IPS-18a (cell line): ENCODE data around the gene RYR3.

Experiments used
- H3K27ac ChIP-seq: one replicate; pipeline ENCODE4 v1.5.1; 2013; ENCODE audit warnings: low read length
- H3K27me3 ChIP-seq: one replicate; pipeline ENCODE4 v1.6.1; 2013; ENCODE audit warnings: mild to moderate bottlenecking, low read length; ENCODE audit not compliant: control insufficient read depth, insufficient read depth
- H3K36me3 ChIP-seq: one replicate; pipeline ENCODE4 v1.6.1; 2013; ENCODE audit warnings: low read depth, low read length; ENCODE audit not compliant: control insufficient read depth
- H3K4me1 ChIP-seq: one replicate; pipeline ENCODE4 v1.6.1; 2013; ENCODE audit warnings: low read depth, low read length; ENCODE audit not compliant: control insufficient read depth
- H3K4me3 ChIP-seq: one replicate; pipeline ENCODE4 v1.5.1; 2013; ENCODE audit warnings: low read length
- H3K9ac ChIP-seq: one replicate; pipeline ENCODE4 v1.6.1; 2013; ENCODE audit warnings: mild to moderate bottlenecking, low read length, moderate library complexity
- H3K9me3 ChIP-seq: one replicate; pipeline ENCODE4 v1.6.1; 2013; ENCODE audit warnings: low read depth, low read length; ENCODE audit not compliant: control insufficient read depth

RYR3 gene

DNA sequence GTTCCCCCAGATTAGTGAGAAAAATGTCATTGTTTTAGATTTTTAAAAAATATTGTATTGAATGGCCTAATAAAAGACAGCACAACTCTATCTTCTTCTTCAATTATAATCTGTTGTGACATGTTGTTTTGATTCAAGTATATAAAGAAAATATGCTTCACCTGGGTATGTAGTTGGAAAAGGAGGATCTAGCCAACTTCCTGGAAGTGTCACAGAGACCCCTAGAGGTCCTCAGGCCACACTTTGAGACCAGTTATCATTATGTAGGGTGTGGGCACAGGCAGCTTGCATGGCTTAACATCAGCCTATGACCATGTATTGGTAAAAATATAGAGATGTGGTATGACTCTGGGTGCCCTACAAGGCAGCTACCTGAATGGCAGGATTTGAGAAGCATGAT, 14.7 kb upstream of the RYR3 start:
- no peak overlapping the region for H3K9ac ChIP-seq
- H3K4me1 ChIP-seq = no peaks in the 10 kb centered on the region
- no peak overlapping the region for H3K4me3 ChIP-seq
- H3K27me3 ChIP-seq = no peaks in the 10 kb centered on the region
- no peak overlapping the region for H3K27ac ChIP-seq
- no peaks in the 10 kb centered on the region for H3K9me3 ChIP-seq
- no peaks in the 10 kb centered on the region for H3K36me3 ChIP-seq

DNA sequence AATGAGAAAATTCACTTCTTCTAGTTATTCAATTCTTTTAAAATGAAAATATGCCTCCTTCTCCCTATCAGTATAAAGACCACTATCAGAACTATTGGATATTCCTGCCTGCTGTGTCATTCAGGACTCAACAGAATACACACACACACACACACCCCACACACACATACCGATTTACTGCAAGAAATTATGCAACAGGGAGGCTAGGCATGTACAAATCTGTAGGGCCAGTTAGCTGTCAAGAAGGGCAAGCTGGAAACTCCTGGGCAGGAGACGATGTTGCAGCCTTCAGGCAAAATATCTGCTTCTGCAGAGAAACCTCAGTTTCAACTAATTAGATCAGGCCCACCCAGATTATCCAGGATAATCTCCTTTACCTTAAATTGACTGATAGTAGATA, 13.9 kb upstream of the RYR3 start:
- H3K4me1 ChIP-seq = no peaks in the 10 kb centered on the region

DNA sequence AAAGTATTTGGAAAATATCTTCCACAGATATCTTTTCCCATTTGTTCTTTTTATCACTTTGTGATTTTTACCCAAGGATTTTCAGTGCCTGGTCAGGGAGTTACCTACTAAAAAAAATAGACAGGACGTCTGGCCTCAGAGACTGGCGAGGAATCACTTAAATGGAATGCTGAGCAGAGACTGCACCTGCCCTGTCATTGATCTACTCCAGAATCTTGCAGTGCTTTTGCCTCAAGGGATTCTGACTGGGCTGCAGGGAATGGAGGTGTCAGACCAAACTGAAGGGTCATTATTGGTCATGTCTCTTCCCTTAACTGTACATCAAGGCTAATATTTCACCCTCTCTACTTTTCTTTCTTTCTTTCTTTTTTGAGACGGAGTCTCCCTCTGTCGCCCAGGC, 12.1 kb upstream of the RYR3 start:
- no peaks in the 10 kb centered on the region for H3K27me3 ChIP-seq
- no peak overlapping the region for H3K27ac ChIP-seq
- no peaks in the 10 kb centered on the region for H3K9me3 ChIP-seq
- no peak overlapping the region for H3K9ac ChIP-seq
- H3K4me3 ChIP-seq = no peak overlapping the region
- no peaks in the 10 kb centered on the region for H3K4me1 ChIP-seq
- H3K36me3 ChIP-seq = no peaks in the 10 kb centered on the region

More for the DNA sequence above, 13.9 kb upstream of the RYR3 start:
- Histone ChIP-seq H3K36me3 (no peaks in the 10 kb centered on the region), H3K27ac (no peak overlapping the region), H3K9me3 (no peaks in the 10 kb centered on the region), H3K4me3 (no peak overlapping the region), H3K9ac (no peak overlapping the region), H3K27me3 (no peaks in the 10 kb centered on the region)

DNA sequence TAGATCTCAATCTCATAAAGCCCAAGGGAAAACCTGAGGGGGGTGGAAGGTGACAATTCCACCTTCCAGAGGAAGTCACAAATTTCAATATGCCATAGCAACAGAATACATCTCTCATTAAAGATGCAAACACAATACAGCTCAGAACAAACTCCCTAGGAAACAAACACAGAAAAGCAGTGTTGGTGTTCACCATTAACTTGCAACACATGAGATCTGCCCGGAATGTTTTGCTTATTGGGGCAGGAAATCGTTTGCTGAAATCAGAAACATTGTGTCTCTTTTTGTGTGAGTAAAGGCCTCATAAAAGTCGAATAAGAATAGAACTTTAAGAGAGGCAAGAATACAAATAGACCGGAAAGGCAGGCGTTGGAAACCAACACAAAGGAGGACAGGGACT, 5.8 kb upstream of the RYR3 start:
- no peaks in the 10 kb centered on the region for H3K9me3 ChIP-seq
- H3K36me3 ChIP-seq = no peaks in the 10 kb centered on the region
- peaks cover 4% of the 10 kb centered on the region for H3K4me1 ChIP-seq
- H3K4me3 ChIP-seq = no peak overlapping the region
- H3K9ac ChIP-seq = no peak overlapping the region
- no peak overlapping the region for H3K27ac ChIP-seq
- H3K27me3 ChIP-seq = peaks cover 10% of the 10 kb centered on the region

DNA sequence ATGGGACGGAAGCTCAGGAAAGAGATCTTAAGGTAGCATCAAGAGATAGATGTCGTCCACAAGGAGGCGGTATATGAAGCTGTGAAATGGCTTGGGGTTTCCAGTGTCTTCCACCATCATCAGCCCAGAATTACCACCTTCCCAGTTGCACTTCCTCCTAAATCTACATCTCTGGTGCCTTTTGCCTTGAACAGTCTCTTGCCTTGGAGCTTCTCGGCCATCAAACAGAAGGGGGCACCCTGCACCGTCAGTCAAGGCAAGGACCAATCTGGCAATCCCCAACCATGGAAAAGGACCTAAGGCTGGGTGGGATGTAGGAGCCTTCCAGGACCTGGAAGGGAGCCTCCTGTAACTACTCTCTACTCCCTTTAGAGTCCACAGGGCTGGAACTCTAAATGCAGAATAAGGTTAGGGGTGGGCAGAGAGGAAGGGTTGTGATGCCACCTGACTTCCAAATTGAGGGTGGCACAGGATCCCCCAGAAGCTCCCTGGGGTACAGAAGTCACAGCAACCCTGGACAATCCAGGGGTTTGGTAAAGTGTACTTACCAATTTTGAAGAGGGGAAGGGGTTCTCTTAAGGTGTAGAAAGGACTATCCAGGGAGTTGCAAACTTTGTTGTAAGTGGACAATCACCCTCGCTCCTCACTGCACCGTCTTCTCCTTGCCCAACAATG, 1.0 kb upstream of the RYR3 start:
- Histone ChIP-seq H3K27me3 (peaks cover 52% of the 10 kb centered on the region), H3K27ac (no peak overlapping the region), H3K9ac (no peak overlapping the region), H3K4me3 (peak overlapping the region; percentile 60), H3K9me3 (no peaks in the 10 kb centered on the region), H3K36me3 (no peaks in the 10 kb centered on the region), H3K4me1 (peaks cover 3% of the 10 kb centered on the region)

DNA sequence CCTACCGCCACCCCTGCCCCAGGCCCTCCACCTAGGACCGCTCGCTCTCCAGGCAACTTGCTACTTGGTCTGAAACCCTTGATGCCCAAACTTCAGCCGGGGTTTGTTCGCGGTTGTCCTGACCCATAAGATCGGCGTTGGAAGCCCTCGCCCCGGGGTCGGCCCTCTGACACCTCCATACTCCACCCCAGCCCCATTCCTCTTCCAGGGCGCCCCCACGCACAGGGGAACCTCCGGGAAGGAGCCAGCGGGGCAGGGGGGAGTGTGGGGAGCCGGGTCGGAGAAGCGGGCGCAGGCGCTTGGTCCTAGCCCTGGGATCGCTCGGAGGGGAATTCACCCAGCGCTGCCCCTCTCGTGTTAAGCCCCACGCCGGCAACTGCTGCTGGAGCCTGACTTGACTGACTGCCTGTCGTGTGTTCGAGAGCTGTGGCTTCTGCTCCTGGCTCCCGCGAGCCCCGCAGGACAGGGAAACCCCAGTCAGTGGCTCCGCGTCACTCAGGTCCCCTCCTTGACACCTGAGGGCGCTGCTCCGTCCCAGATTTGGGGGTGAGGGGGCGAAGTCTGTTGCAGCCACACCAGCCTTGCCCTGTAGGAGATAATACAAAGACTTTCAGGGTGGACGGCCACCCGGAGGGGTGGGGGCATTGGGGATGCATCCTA, 675 bp downstream of the RYR3 start:
- H3K9me3 ChIP-seq = no peaks in the 10 kb centered on the region
- peak overlapping the region; percentile 60 for H3K4me3 ChIP-seq
- no peak overlapping the region for H3K27ac ChIP-seq
- H3K27me3 ChIP-seq = peaks cover 52% of the 10 kb centered on the region
- peak overlapping the region; percentile 8 for H3K9ac ChIP-seq
- H3K36me3 ChIP-seq = no peaks in the 10 kb centered on the region
- H3K4me1 ChIP-seq = peaks cover 6% of the 10 kb centered on the region

DNA sequence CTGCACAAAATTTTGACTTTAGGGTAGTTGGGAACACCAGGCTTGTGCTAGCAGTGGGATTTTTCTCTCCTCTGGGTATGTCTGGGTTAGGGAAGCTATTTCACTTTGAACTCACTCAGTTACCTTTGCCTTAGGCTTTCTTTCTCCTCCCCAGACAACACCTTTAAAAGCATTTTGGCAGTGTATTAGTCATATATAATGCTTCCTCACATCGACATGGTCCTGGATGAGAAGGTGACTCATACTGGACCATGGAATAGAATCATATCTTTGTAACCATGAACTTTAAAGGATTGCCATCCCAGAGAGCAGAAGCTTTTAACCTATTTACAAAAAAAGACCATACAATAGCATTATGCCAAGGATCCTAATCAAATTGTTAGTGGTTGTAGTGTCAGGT, 2.7 kb downstream of the RYR3 start:
- no peaks in the 10 kb centered on the region for H3K36me3 ChIP-seq
- no peak overlapping the region for H3K9ac ChIP-seq
- H3K9me3 ChIP-seq = no peaks in the 10 kb centered on the region
- no peak overlapping the region for H3K4me3 ChIP-seq
- peaks cover 6% of the 10 kb centered on the region for H3K4me1 ChIP-seq
- H3K27me3 ChIP-seq = peaks cover 52% of the 10 kb centered on the region
- no peak overlapping the region for H3K27ac ChIP-seq

DNA sequence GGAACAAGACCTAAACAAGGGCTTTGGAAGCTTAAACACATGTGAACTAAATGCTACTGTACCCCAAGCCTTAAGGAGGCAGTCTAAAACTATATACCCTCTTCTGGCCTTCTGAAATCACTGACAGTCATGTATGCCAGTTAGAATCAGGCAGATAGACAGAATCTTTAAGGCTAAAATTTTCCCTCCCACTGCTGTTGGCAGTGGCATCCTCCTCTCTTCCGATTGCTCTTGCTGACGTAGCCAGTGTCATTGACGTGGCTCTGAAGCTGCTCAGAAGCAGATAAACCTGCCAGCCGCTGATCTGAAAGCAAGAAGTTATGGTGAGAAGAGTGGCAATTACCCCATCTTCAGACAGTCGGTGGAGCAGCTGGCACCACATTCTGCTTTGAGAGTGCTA, 3.3 kb downstream of the RYR3 start:
- Histone ChIP-seq H3K27ac (no peak overlapping the region), H3K27me3 (peaks cover 51% of the 10 kb centered on the region), H3K9ac (no peak overlapping the region), H3K4me3 (no peak overlapping the region), H3K4me1 (peaks cover 6% of the 10 kb centered on the region), H3K9me3 (no peaks in the 10 kb centered on the region), H3K36me3 (no peaks in the 10 kb centered on the region)

DNA sequence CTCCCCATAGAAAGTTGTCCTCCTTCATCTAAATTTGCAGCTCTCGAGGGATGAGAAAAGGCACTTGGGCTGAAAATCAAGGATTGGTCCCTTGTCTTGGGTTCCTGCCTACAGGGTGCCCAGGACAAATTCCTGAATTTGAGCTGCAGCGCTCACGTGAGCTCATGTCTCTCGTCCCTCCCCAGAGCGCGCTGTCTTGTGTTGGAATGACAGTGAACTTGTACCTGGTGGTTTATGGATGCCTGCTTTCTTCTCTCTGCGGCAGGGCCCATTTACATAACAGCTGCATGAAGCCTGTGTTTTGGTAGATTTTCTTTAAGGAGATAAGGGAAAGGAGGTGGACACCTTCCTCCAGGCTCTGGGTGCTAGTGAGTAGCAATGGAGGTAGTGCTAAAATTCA, 4.3 kb downstream of the RYR3 start:
- no peak overlapping the region for H3K27ac ChIP-seq
- H3K27me3 ChIP-seq = peaks cover 41% of the 10 kb centered on the region
- no peak overlapping the region for H3K9ac ChIP-seq
- no peaks in the 10 kb centered on the region for H3K9me3 ChIP-seq
- no peaks in the 10 kb centered on the region for H3K36me3 ChIP-seq
- H3K4me1 ChIP-seq = peaks cover 6% of the 10 kb centered on the region
- H3K4me3 ChIP-seq = no peak overlapping the region

DNA sequence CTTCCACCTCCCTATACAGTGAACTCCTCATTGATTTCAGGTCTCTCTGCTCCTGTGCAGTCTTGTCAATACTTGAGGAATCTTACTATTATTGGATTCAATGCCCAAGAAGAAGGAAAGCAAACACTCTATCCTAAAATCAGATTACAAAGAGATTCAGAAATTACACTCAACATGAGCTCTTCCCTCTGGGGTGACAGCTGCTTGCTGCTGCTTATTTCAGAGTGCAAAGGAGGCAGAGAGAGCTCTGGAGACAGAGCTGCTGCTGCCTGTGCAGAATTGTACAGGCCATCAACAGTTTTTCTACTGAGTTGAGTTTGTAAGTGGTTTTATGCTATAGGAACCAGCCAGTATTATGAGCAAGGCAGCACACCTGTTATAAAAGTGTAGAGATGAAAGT, 7.1 kb downstream of the RYR3 start:
- no peak overlapping the region for H3K27ac ChIP-seq
- H3K9me3 ChIP-seq = no peaks in the 10 kb centered on the region
- H3K36me3 ChIP-seq = no peaks in the 10 kb centered on the region
- H3K4me1 ChIP-seq = peaks cover 6% of the 10 kb centered on the region
- no peak overlapping the region for H3K9ac ChIP-seq
- no peak overlapping the region for H3K4me3 ChIP-seq
- peaks cover 12% of the 10 kb centered on the region for H3K27me3 ChIP-seq

DNA sequence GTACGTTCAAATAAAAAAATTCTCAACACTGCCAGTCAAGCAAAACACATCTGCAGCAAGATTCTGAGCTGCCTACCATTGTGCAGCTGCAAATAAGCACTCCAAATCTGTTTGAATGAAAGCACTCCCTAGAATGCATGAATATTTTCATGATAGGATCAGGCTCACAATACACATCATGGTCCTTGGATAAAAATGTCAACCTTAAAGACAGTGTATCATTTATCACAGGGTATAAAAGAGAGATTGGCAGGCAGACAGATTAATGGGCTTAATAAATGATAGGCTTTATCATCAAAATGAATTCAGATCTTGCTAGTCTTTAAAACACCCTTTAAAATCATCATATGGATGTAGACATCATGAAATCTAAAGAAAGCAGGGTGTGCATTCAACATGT, 9.2 kb downstream of the RYR3 start:
- no peak overlapping the region for H3K4me3 ChIP-seq
- H3K27me3 ChIP-seq = no peaks in the 10 kb centered on the region
- no peaks in the 10 kb centered on the region for H3K9me3 ChIP-seq
- H3K36me3 ChIP-seq = no peaks in the 10 kb centered on the region
- no peak overlapping the region for H3K27ac ChIP-seq
- H3K4me1 ChIP-seq = peaks cover 6% of the 10 kb centered on the region
- H3K9ac ChIP-seq = no peak overlapping the region

DNA sequence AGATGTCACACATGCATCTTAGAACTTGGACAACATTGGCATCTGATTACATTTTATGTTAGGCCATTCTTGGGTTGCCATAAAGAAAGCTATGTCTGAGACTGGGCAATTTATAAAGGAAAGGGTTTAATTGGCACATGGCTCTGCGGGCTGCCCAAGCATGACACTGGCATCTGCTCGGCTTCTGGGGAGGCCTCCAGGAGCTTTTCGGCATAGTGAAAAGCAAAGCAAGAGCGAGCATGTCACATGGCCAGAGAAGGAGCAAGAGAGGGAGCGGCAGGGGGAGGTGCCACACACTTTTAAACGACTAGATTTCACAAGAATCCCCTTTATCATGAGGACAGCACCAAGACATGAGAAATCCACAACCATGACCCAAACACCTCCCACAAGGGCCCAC, 11.3 kb downstream of the RYR3 start:
- H3K4me3 ChIP-seq = no peak overlapping the region
- H3K9me3 ChIP-seq = no peaks in the 10 kb centered on the region

More for the DNA sequence above, 11.3 kb downstream of the RYR3 start:
- no peak overlapping the region for H3K27ac ChIP-seq
- H3K4me1 ChIP-seq = no peaks in the 10 kb centered on the region
- no peaks in the 10 kb centered on the region for H3K27me3 ChIP-seq
- no peak overlapping the region for H3K9ac ChIP-seq
- H3K36me3 ChIP-seq = no peaks in the 10 kb centered on the region
